ENCODE results near the gene USP11. TPM values are rescaled to one million over a fixed set of nuclear protein-coding genes. Genes with fewer than 3 reads are reported as not detected.

Gene USP11
- total and polyA plus RNA-seq, 2 of the 8 experiments (the other 6 are each of a cell fraction or from before 2014, with no cell fraction given) = 40.9 to 84.0 TPM

- H3K23ac ChIP-seq (ENCODE audit: insufficient read length) = no peak overlapping the region
- TF ChIP-seq NANOG (IDR thresholded peaks at IDR 0.05; ENCODE audit: insufficient read depth, low read depth, low read length, poor library complexity, severe bottlenecking) (no peak), HDAC6 (IDR thresholded peaks at IDR 0.05; ENCODE audit: low read depth, low read length) (no peak), E2F6 (IDR thresholded peaks at IDR 0.05) (no peak), ATF3 (IDR thresholded peaks at IDR 0.05; ENCODE audit: insufficient read depth, low read depth, low read length) (no peak), PHF8 (conservative IDR thresholded peaks at IDR 0.05; ENCODE audit: low read depth, low read length) (no peak), EGR1 (IDR thresholded peaks at IDR 0.05; ENCODE audit: borderline replicate concordance, low read depth, low read length) (no peak), SP2 (IDR thresholded peaks at IDR 0.05; ENCODE audit: low read length) (no peak), CBX5 (IDR thresholded peaks at IDR 0.05; ENCODE audit: low read depth, low read length) (no peak), EP300 (IDR thresholded peaks at IDR 0.05; ENCODE audit: borderline replicate concordance in 1 of 2, low read depth in 2 of 2, low read length in 2 of 2) (no peak), NRF1 (IDR thresholded peaks at IDR 0.05; ENCODE audit: low read depth, low read length) (no peak), MAX (IDR thresholded peaks at IDR 0.05) (no peak), BCL11A (IDR thresholded peaks at IDR 0.05; ENCODE audit: low read depth in 2 of 2, low read length in 2 of 2) (no peak)
- no peak overlapping the region for H3K4me3 ChIP-seq (ENCODE audit: extremely low read depth in 1 of 4, insufficient read depth in 2 of 4, low read depth in 3 of 4, low read length in 4 of 4)
- no peak overlapping the region for H2AFZ ChIP-seq (ENCODE audit: low read length)
- no peaks in the 10 kb centered on the region for H3K9me3 ChIP-seq (ENCODE audit: insufficient read depth in 2 of 2, low read depth in 1 of 2, low read length in 1 of 2)
- H3K18ac ChIP-seq (ENCODE audit: extremely low read depth, low read length) = no peak overlapping the region
- H2BK15ac ChIP-seq (ENCODE audit: low read length) = no peak overlapping the region
- no peak overlapping the region for H2BK20ac ChIP-seq (ENCODE audit: low read length)
- ChIA-PET POLR2A (ENCODE audit: partially characterized antibody) (interaction anchor here (0.5 to 1.1 kb wide), 2 partner anchors 14 to 26 kb away, joined by 4 read pairs; partner anchors contain the start of gene CDK16), CTCF (ENCODE audit: partially characterized antibody) (interaction anchor here (0.6 to 1.1 kb wide), 4 partner anchors 33 to 140 kb away, joined by 3 to 5 read pairs (median 4); no protein-coding TSS in a partner anchor)
- H3K79me1 ChIP-seq (ENCODE audit: low read depth, low read length) = no peaks in the 10 kb centered on the region
- no peak overlapping the region for H3K14ac ChIP-seq (ENCODE audit: insufficient read length)
- H4K5ac ChIP-seq (ENCODE audit: insufficient read length, low read depth, low read length) = no peak overlapping the region
- H4K8ac ChIP-seq (ENCODE audit: extremely low read depth, insufficient read depth, low read length) = no peak overlapping the region
- H3K4ac ChIP-seq (replicated peaks; ENCODE audit: insufficient read length, low read depth, low read length) = no peak overlapping the region
- no peak overlapping the region for H3K56ac ChIP-seq (replicated peaks; ENCODE audit: insufficient read length, low read depth, low read length)
- no peak overlapping the region for H2BK5ac ChIP-seq (ENCODE audit: low read depth, low read length)
- H3K36me3 ChIP-seq (ENCODE audit: control insufficient read depth in 2 of 4, insufficient read depth in 4 of 4, low read length in 3 of 4) = peaks cover 6 to 61% (median 38%) of the 10 kb centered on the region in 4 experiments; a peak in 6 of 8 replicates
- H3K79me2 ChIP-seq (ENCODE audit: control insufficient read depth in 1 of 2, insufficient read depth in 2 of 2, low read length in 2 of 2) = no peaks in the 10 kb centered on the region
- no peaks in the 10 kb centered on the region for H3K4me1 ChIP-seq (replicated peaks in 1 of 4; ENCODE audit: control insufficient read depth in 3 of 4, insufficient read depth in 4 of 4, low read length in 3 of 4)
- peaks cover 0 to 3% of the 10 kb centered on the region in 2 experiments for H4K20me1 ChIP-seq (replicated peaks in 1 of 2; ENCODE audit: control insufficient read depth in 1 of 2, insufficient read depth in 2 of 2, low read length in 2 of 2)
- WGBS, 2 experiments (ENCODE audit: extremely low coverage in 1 of 2, insufficient coverage in 1 of 2, insufficient read length in 1 of 2, insufficient replicate concordance in 2 of 2, low coverage in 1 of 2, low lambda C conversion rate in 2 of 2, missing lambda C conversion rate in 1 of 2) = 92% methylated on average over 10 of the region's 16 CpGs; no CpG with 5 or more reads in 1 of the 2 experiments
- no peak overlapping the region for H3K27ac ChIP-seq (ENCODE audit: low read depth, low read length)
- H3K27me3 ChIP-seq (replicated peaks in 1 of 4; ENCODE audit: control insufficient read depth in 3 of 4, extremely low read depth in 1 of 4, insufficient read depth in 3 of 4, low read length in 3 of 4) = no peaks in the 10 kb centered on the region
- H4K91ac ChIP-seq (replicated peaks; ENCODE audit: insufficient read length, low read length) = no peak overlapping the region
- no peak overlapping the region for H3K9ac ChIP-seq (replicated peaks in 1 of 4; ENCODE audit: extremely low read depth in 1 of 4, low read depth in 3 of 4, low read length in 3 of 4)
- FAIRE-seq (no peak), DNase-seq (ENCODE audit: low read depth in 1 of 2, low spot score in 2 of 2) (no peak)
- no peak overlapping the region for H2AK5ac ChIP-seq (ENCODE audit: low read depth, low read length)
- H3K23me2 ChIP-seq (ENCODE audit: low read depth, low read length) = no peaks in the 10 kb centered on the region
- H2BK120ac ChIP-seq (replicated peaks; ENCODE audit: low read depth, low read length) = no peak overlapping the region
- H3K4me2 ChIP-seq (ENCODE audit: insufficient read depth in 1 of 2, low read depth in 2 of 2, low read length in 2 of 2) = no peak overlapping the region
- no peak overlapping the region for H2BK12ac ChIP-seq (ENCODE audit: low read depth, low read length)
These were observed 11.9 kb downstream of the USP11 start for GRCh38 chrX:47244676-47245075.

All from H1 (cell line).